ENCODE data around the gene PCGF1.

Gene PCGF1

DNA sequence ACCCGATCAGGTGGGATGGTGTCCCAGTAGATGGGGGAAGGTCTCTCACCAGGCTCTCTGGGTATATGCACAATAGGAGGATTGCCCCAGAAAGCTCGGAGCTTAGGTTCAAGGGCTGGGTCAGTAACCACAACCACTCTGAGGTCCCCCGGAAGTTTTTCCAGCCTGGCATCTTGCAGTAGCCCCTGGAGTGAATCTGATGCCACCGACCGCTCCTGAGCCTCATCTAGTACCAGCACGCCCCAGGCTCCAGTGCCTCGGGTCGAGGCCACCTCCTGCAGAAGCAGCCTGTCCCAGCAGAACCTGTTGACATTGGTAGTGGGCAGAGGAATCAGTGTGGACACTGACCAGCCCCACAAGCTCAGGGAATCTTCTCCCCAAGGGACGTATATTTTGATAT, 16.5 kb upstream of the PCGF1 start:
- Histone ChIP-seq H3K27me3 (ENCODE audit: insufficient read depth, low read length, poor library complexity) (peaks cover 3% of the 10 kb centered on the region), H3K79me2 (ENCODE audit: insufficient read depth, low read length) (peaks cover 15% of the 10 kb centered on the region), H4K20me1 (ENCODE audit: insufficient read depth, low read length) (peaks cover 15% of the 10 kb centered on the region; the same call in 1 of the 2 replicates), H2AFZ (ENCODE audit: low read depth, low read length) (no peak overlapping the region), H3K4me2 (ENCODE audit: insufficient read depth, low read length) (no peak overlapping the region), H3K27ac (ENCODE audit: low read length) (no peak overlapping the region), H3K9me3 (ENCODE audit: insufficient read depth, low read length, severe bottlenecking) (no peaks in the 10 kb centered on the region), H3K4me3 (ENCODE audit: low read depth in 1 of 2, low read length in 2 of 2) (no peak overlapping the region), H3K36me3 (ENCODE audit: insufficient read depth, low read length) (peaks cover 35% of the 10 kb centered on the region), H3K9ac (ENCODE audit: low read depth, low read length) (no peak overlapping the region), H3K4me1 (ENCODE audit: insufficient read depth, low read length) (peaks cover 20% of the 10 kb centered on the region)
- DNase-seq = no peak
- no peak for TF ChIP-seq CTCF (IDR thresholded peaks at IDR 0.05; ENCODE audit: borderline replicate concordance, extremely low read depth, low read length, poor library complexity, severe bottlenecking)
- no peak for TF ChIP-seq EZH2 (IDR thresholded peaks at IDR 0.05; ENCODE audit: borderline replicate concordance, low read depth, low read length, severe bottlenecking)
- ATAC-seq (ENCODE audit: insufficient read depth, low read depth) = no peak

DNA sequence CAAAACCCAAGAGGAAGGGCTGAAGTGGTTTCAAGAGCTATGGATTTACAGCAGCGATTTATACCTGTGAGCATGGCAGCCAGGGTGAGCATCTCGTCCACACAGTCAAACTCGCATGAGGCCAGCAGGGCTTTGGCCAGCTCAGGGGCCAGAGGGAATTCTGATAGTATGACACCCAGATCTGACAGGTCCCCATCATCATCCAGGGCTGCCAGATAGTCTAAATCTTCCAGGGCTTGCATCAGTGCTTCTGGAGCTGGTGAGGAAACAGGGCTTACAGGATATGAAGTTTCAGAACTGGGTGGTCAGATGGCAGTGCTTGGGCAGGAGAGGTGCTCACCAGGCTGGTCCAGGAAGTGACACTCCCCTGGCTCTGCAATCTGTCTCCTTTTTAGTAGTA, 15.0 kb upstream of the PCGF1 start:
- H3K27ac ChIP-seq (ENCODE audit: low read length) = no peak overlapping the region
- DNase-seq (no peak), ATAC-seq (ENCODE audit: insufficient read depth, low read depth) (no peak)
- peaks cover 4% of the 10 kb centered on the region; the same call in 1 of the 2 replicates for H4K20me1 ChIP-seq (ENCODE audit: insufficient read depth, low read length)
- H3K4me2 ChIP-seq (ENCODE audit: insufficient read depth, low read length) = no peak overlapping the region
- no peak overlapping the region for H3K9ac ChIP-seq (ENCODE audit: low read depth, low read length)
- peaks cover 9% of the 10 kb centered on the region for H3K27me3 ChIP-seq (ENCODE audit: insufficient read depth, low read length, poor library complexity)
- H3K4me3 ChIP-seq (ENCODE audit: low read depth in 1 of 2, low read length in 2 of 2) = no peak overlapping the region
- H3K9me3 ChIP-seq (ENCODE audit: insufficient read depth, low read length, severe bottlenecking) = no peaks in the 10 kb centered on the region
- no peak overlapping the region for H2AFZ ChIP-seq (ENCODE audit: low read depth, low read length)
- peaks cover 20% of the 10 kb centered on the region for H3K36me3 ChIP-seq (ENCODE audit: insufficient read depth, low read length)
- TF ChIP-seq EZH2 (IDR thresholded peaks at IDR 0.05; ENCODE audit: borderline replicate concordance, low read depth, low read length, severe bottlenecking) = no peak
- no peak for TF ChIP-seq CTCF (IDR thresholded peaks at IDR 0.05; ENCODE audit: borderline replicate concordance, extremely low read depth, low read length, poor library complexity, severe bottlenecking)
- H3K4me1 ChIP-seq (ENCODE audit: insufficient read depth, low read length) = peaks cover 6% of the 10 kb centered on the region
- H3K79me2 ChIP-seq (ENCODE audit: insufficient read depth, low read length) = no peaks in the 10 kb centered on the region

DNA sequence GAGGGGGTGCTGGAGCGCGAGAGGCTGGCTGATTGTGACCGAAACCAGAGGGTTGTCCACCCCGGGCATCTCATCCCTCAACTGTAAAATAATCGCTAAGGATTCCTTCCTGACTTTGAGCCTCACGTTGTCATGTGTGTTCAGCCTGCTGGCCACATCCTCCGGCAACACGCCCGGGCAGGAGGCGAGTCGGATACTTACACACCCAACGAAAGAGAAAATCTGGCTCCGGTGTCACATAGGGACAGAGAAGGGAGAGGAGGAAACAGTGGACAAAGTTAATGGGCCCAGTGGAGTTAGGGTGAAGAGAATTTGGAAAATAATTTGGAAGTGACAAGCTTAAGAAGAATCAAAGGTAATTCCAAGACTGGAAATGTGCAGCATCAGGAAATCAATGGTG, 9.2 kb upstream of the PCGF1 start:
- Histone ChIP-seq H3K27ac (ENCODE audit: low read length) (no peak overlapping the region), H3K36me3 (ENCODE audit: insufficient read depth, low read length) (no peaks in the 10 kb centered on the region), H3K79me2 (ENCODE audit: insufficient read depth, low read length) (no peaks in the 10 kb centered on the region), H4K20me1 (ENCODE audit: insufficient read depth, low read length) (no peaks in the 10 kb centered on the region), H3K4me2 (ENCODE audit: insufficient read depth, low read length) (no peak overlapping the region), H2AFZ (ENCODE audit: low read depth, low read length) (no peak overlapping the region), H3K9me3 (ENCODE audit: insufficient read depth, low read length, severe bottlenecking) (no peaks in the 10 kb centered on the region), H3K27me3 (ENCODE audit: insufficient read depth, low read length, poor library complexity) (peaks cover 28% of the 10 kb centered on the region), H3K4me1 (ENCODE audit: insufficient read depth, low read length) (peaks cover 7% of the 10 kb centered on the region; the same call in 1 of the 2 replicates), H3K9ac (ENCODE audit: low read depth, low read length) (no peak overlapping the region), H3K4me3 (ENCODE audit: low read depth in 1 of 2, low read length in 2 of 2) (no peak overlapping the region)
- no peak for DNase-seq
- ATAC-seq (ENCODE audit: insufficient read depth, low read depth) = no peak
- TF ChIP-seq CTCF (IDR thresholded peaks at IDR 0.05; ENCODE audit: borderline replicate concordance, extremely low read depth, low read length, poor library complexity, severe bottlenecking) = no peak
- TF ChIP-seq EZH2 (IDR thresholded peaks at IDR 0.05; ENCODE audit: borderline replicate concordance, low read depth, low read length, severe bottlenecking) = no peak

All from DND-41 (cell line).